ENCODE data around the gene ZP2. TPM values are rescaled to one million over a fixed set of nuclear protein-coding genes. Genes with fewer than 3 reads are reported as not detected.

The ZP2 gene
- total RNA-seq, 2 experiments from 2014 or later, result not detected

GRCh38 chr16:21228361-21228872, 17.0 kb upstream of the ZP2 start:
- CTCF ChIA-PET, result no interaction called here
- Mint-ChIP-seq H3K9me3 (no peaks in the 10 kb centered on the region), H3K4me1 (peaks cover 11% of the 10 kb centered on the region), H3K4me3 (no peak overlapping the region), H3K27ac (no peak overlapping the region), H3K36me3 (ENCODE audit: low read depth) (no peaks in the 10 kb centered on the region), H3K27me3 (peaks cover 59% of the 10 kb centered on the region)
- no peak for DNase-seq
- POLR2A ChIA-PET, result no interaction called here

- no peaks in the 10 kb centered on the region for H3K9me3 Mint-ChIP-seq
- peaks cover 12% of the 10 kb centered on the region for H3K4me1 Mint-ChIP-seq
- H3K27ac Mint-ChIP-seq, result no peak overlapping the region
- no peak for DNase-seq
- CTCF ChIA-PET, result no interaction called here
- no peaks in the 10 kb centered on the region for H3K36me3 Mint-ChIP-seq (ENCODE audit: low read depth)
- no peak overlapping the region for H3K4me3 Mint-ChIP-seq
- POLR2A ChIA-PET, result no interaction called here
- H3K27me3 Mint-ChIP-seq, result peaks cover 58% of the 10 kb centered on the region
Measured at GRCh38 chr16:21227866-21228265, 16.5 kb upstream of the ZP2 start.

DNA sequence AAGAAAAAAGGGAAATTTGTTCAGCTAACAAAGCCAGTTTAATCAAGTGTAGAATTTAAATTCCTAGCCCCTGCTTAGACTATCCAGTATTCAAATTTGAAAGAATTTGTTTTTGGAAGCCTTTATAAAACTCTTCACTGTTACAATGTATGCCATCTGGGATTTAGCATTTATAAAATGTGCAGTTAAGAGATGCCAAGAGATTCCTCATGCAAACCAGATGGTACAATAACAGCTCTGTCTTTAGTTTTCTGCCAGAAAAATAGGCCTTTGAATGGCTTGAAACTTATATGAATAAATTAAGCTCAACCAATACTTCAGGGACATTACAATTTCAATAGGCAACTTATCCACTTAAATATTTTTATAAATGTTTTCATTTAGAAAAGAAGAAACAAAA, 15.4 kb upstream of the ZP2 start:
- Mint-ChIP-seq H3K27ac (no peak overlapping the region), H3K36me3 (ENCODE audit: low read depth) (no peaks in the 10 kb centered on the region), H3K4me3 (no peak overlapping the region), H3K4me1 (peaks cover 13% of the 10 kb centered on the region), H3K27me3 (peaks cover 56% of the 10 kb centered on the region), H3K9me3 (no peaks in the 10 kb centered on the region)
- DNase-seq, result no peak
- ChIA-PET POLR2A (no interaction called here), CTCF (no interaction called here)

DNA sequence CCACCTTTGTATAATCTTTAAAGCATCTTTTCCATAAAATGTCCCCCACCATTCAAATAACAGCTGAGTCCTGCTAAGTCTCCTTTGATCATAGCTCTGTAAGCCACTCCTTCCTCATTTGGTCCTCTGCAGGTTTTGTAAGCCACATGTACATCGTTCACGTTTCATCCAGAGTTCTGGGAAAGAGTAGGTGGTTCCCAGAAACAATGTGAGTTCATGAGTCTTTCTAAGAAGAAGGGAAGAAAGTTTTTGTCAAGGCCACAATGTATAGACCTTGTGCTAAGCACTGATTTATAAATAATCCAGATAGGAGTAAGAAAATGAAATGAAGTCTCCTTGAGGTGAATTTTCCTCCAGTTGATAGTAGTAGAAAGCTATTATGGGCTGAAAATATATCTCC, 13.4 kb upstream of the ZP2 start:
- no peak overlapping the region for H3K27ac Mint-ChIP-seq
- no peak for DNase-seq
- peaks cover 61% of the 10 kb centered on the region for H3K27me3 Mint-ChIP-seq
- POLR2A ChIA-PET, result no interaction called here
- no peaks in the 10 kb centered on the region for H3K9me3 Mint-ChIP-seq
- peaks cover 13% of the 10 kb centered on the region for H3K4me1 Mint-ChIP-seq
- no peaks in the 10 kb centered on the region for H3K36me3 Mint-ChIP-seq (ENCODE audit: low read depth)
- CTCF ChIA-PET, result no interaction called here
- no peak overlapping the region for H3K4me3 Mint-ChIP-seq

- H3K4me1 Mint-ChIP-seq, result peaks cover 13% of the 10 kb centered on the region
- no peak overlapping the region for H3K4me3 Mint-ChIP-seq
- no peaks in the 10 kb centered on the region for H3K9me3 Mint-ChIP-seq
- POLR2A ChIA-PET, result no interaction called here
- peaks cover 55% of the 10 kb centered on the region for H3K27me3 Mint-ChIP-seq
- CTCF ChIA-PET, result no interaction called here
- no peak overlapping the region for H3K27ac Mint-ChIP-seq
- no peaks in the 10 kb centered on the region for H3K36me3 Mint-ChIP-seq (ENCODE audit: low read depth)
- no peak for DNase-seq
Measured at GRCh38 chr16:21223787-21224186, 12.4 kb upstream of the ZP2 start.

- peaks cover 45% of the 10 kb centered on the region for H3K27me3 Mint-ChIP-seq
- no peak for DNase-seq
- H3K4me1 Mint-ChIP-seq, result peaks cover 13% of the 10 kb centered on the region
- no peaks in the 10 kb centered on the region for H3K36me3 Mint-ChIP-seq (ENCODE audit: low read depth)
- no peak overlapping the region for H3K4me3 Mint-ChIP-seq
- ChIA-PET POLR2A (no interaction called here), CTCF (no interaction called here)
- H3K27ac Mint-ChIP-seq, result no peak overlapping the region
- H3K9me3 Mint-ChIP-seq, result no peaks in the 10 kb centered on the region
Measured at GRCh38 chr16:21222495-21223337, 11.3 kb upstream of the ZP2 start.

GRCh38 chr16:21219551-21219950, 8.2 kb upstream of the ZP2 start:
- DNase-seq, result no peak
- no peak overlapping the region for H3K4me3 Mint-ChIP-seq
- peaks cover 3% of the 10 kb centered on the region for H3K4me1 Mint-ChIP-seq
- H3K27me3 Mint-ChIP-seq, result peaks cover 33% of the 10 kb centered on the region
- CTCF ChIA-PET, result interaction anchor here (0.8 kb wide), 1 partner anchor 19 kb away, joined by 5 read pairs; no protein-coding TSS in a partner anchor
- H3K27ac Mint-ChIP-seq, result no peak overlapping the region
- POLR2A ChIA-PET, result no interaction called here
- no peaks in the 10 kb centered on the region for H3K36me3 Mint-ChIP-seq (ENCODE audit: low read depth)
- H3K9me3 Mint-ChIP-seq, result no peaks in the 10 kb centered on the region

DNA sequence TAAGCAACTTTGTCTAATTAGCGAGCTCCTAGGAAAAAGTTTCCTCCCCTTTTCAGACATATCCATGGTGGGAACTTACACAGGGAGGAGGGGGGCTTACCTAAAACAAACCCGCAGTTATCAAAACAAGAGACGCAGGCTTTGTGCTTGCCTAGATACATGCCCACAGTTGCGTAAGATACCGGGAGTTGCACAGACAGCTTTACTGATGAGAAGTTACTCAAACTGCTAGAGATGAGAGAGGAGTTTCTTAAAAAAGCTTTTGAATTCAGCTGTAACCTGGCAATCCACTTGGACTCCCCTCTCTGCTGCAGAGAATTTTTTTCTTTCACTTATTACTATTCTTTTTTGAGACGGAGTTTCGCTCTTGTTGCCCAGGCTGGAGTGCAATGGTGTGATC, 6.8 kb upstream of the ZP2 start:
- ChIA-PET POLR2A (no interaction called here), CTCF (no interaction called here)
- no peaks in the 10 kb centered on the region for H3K36me3 Mint-ChIP-seq (ENCODE audit: low read depth)
- peaks cover 2% of the 10 kb centered on the region for H3K4me1 Mint-ChIP-seq
- DNase-seq, result no peak
- H3K4me3 Mint-ChIP-seq, result no peak overlapping the region
- no peaks in the 10 kb centered on the region for H3K9me3 Mint-ChIP-seq
- peaks cover 31% of the 10 kb centered on the region for H3K27me3 Mint-ChIP-seq
- no peak overlapping the region for H3K27ac Mint-ChIP-seq

DNA sequence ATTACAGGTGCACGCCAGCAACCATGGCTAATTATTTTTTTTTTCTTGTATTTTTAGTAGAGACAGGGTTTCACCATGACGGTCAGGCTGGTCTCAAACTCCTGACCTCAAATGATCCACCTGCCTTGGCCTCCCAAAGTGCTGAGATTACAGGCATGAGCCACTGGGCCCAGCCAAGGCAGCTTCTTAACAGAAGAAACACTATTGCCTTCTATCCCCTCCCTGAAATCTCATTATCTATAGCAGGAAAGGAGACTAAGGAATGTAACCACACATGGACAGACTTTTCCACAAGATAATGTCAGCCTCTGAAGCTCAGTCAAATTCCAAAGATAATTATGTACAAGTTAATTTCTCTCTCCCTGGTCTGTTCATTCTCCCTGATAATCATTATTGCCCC, 5.7 kb upstream of the ZP2 start:
- CTCF ChIA-PET, result interaction anchor here (0.6 kb wide), 1 partner anchor 483 kb away, joined by 3 read pairs; no protein-coding TSS in a partner anchor
- peaks cover 28% of the 10 kb centered on the region for H3K27me3 Mint-ChIP-seq
- H3K36me3 Mint-ChIP-seq (ENCODE audit: low read depth), result no peaks in the 10 kb centered on the region
- no peak overlapping the region for H3K27ac Mint-ChIP-seq
- H3K4me3 Mint-ChIP-seq, result no peak overlapping the region
- POLR2A ChIA-PET, result no interaction called here
- no peak for DNase-seq
- H3K9me3 Mint-ChIP-seq, result no peaks in the 10 kb centered on the region
- H3K4me1 Mint-ChIP-seq, result no peaks in the 10 kb centered on the region

DNA sequence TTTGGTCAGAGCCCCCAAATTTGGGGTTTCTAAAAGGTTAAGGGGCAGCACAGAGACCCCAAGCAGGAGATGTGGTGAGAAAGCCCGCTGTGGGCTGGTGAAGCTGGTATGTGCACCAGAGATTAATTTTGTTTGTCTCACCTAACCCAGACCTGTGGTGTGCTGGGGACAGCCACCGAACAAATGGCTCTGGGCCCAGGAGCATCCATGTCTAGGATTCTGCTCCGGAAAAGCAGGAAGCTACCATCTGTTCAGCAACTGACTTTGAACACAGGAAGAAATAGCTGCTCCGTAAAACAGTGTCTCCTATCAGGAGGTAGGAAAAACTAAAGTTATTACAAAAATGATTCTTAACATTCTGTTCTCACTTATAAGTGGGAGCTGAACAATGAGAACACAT, 2.7 kb upstream of the ZP2 start:
- H3K4me3 Mint-ChIP-seq, result no peak overlapping the region
- H3K27ac Mint-ChIP-seq, result no peak overlapping the region
- H3K36me3 Mint-ChIP-seq (ENCODE audit: low read depth), result no peaks in the 10 kb centered on the region
- no peaks in the 10 kb centered on the region for H3K9me3 Mint-ChIP-seq
- no peaks in the 10 kb centered on the region for H3K4me1 Mint-ChIP-seq
- CTCF ChIA-PET, result no interaction called here
- DNase-seq, result no peak
- peaks cover 8% of the 10 kb centered on the region for H3K27me3 Mint-ChIP-seq
- POLR2A ChIA-PET, result no interaction called here

DNA sequence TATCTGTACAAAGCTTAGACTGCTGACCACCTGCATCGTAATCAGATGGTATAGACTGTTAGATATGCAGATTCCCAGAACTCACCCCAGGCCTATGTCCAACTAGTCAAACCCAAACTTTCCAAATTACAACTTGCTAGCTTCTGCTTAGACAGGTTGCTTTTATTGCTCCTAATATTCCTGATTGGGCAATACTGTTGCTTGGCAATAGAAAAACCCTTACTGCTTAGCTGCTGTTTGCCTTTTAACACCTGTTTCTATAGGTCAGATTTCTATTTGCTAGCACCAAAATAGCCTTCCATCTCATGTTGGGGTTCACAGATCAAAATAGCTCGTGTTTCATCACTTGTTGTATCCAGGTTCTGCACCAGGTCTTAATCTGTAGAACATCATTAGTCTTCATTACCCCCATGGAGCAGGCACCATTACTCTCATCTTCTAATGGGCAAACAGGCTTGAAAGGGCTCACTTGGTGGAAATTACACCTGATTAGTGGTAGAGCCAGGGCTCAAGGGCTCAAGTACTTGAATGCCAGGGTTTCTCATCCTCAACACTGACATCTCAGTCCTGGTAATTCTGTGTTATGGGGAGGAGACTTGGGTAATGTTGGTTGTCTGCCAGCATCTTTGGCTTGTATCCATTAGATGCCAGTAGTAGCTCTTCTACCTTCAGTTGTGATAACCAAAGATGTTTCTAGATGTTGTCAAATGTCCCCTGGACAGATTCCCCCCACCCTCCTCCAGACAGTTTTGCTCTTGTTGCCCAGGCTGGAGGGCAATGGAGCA, 2.7 kb downstream of the ZP2 start:
- Mint-ChIP-seq H3K27ac (no peak overlapping the region), H3K4me3 (no peak overlapping the region), H3K9me3 (no peaks in the 10 kb centered on the region), H3K36me3 (ENCODE audit: low read depth) (no peaks in the 10 kb centered on the region), H3K27me3 (peaks cover 4% of the 10 kb centered on the region), H3K4me1 (no peaks in the 10 kb centered on the region)
- DNase-seq, result no peak
- POLR2A ChIA-PET, result no interaction called here
- CTCF ChIA-PET, result interaction anchor here (1.1 kb wide), 1 partner anchor 10 kb away, joined by 3 read pairs; no protein-coding TSS in a partner anchor

GRCh38 chr16:21206550-21206949, 4.8 kb downstream of the ZP2 start:
- DNase-seq, result no peak
- Mint-ChIP-seq H3K4me3 (no peak overlapping the region), H3K27me3 (peaks cover 9% of the 10 kb centered on the region), H3K9me3 (no peaks in the 10 kb centered on the region), H3K4me1 (no peaks in the 10 kb centered on the region), H3K27ac (no peak overlapping the region), H3K36me3 (ENCODE audit: low read depth) (no peaks in the 10 kb centered on the region)
- CTCF ChIA-PET, result interaction anchor here (1.2 kb wide), 1 partner anchor 9 kb away, joined by 3 read pairs; no protein-coding TSS in a partner anchor
- POLR2A ChIA-PET, result no interaction called here

DNA sequence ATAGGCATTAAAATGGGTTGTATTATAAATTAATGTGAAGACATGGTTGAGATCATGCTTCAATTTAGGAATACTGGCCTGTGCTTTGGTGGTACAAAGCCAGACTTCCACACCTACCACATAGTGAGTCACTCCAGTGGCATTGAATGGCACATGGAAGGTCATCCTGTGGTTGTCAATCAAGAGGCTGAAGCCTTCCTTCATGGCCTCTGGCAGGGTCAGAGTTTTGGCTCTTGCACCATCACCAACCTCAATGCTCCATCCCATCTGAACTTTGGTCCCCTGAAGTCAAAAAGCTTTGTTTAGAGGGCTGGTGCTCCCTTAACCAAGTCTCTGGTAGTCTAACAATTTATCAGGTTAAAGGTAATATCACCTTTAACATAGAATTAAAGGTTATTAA, 6.1 kb downstream of the ZP2 start:
- H3K27ac Mint-ChIP-seq, result no peak overlapping the region
- no peaks in the 10 kb centered on the region for H3K9me3 Mint-ChIP-seq
- H3K27me3 Mint-ChIP-seq, result peaks cover 15% of the 10 kb centered on the region
- ChIA-PET POLR2A (no interaction called here), CTCF (no interaction called here)
- no peak for DNase-seq
- no peak overlapping the region for H3K4me3 Mint-ChIP-seq
- H3K4me1 Mint-ChIP-seq, result no peaks in the 10 kb centered on the region
- no peaks in the 10 kb centered on the region for H3K36me3 Mint-ChIP-seq (ENCODE audit: low read depth)
